ENCODE results near the gene TOR1B.
"Not testable (repeated sequence)": the region's sequence is repeated elsewhere in the genome, so short reads cannot be mapped to it uniquely, and the experiment has no call there.

The TOR1B gene, protein sequence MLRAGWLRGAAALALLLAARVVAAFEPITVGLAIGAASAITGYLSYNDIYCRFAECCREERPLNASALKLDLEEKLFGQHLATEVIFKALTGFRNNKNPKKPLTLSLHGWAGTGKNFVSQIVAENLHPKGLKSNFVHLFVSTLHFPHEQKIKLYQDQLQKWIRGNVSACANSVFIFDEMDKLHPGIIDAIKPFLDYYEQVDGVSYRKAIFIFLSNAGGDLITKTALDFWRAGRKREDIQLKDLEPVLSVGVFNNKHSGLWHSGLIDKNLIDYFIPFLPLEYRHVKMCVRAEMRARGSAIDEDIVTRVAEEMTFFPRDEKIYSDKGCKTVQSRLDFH

GRCh38 chr9:129802833-129803675 is at the start of gene TOR1B:
Gene TOR1B, plus strand, starts transcription at chr9:129803184. Its CDS starts 29 bp downstream, at chr9:129803213.
- peak; percentile 55 to 89 for DNase-seq

DNA sequence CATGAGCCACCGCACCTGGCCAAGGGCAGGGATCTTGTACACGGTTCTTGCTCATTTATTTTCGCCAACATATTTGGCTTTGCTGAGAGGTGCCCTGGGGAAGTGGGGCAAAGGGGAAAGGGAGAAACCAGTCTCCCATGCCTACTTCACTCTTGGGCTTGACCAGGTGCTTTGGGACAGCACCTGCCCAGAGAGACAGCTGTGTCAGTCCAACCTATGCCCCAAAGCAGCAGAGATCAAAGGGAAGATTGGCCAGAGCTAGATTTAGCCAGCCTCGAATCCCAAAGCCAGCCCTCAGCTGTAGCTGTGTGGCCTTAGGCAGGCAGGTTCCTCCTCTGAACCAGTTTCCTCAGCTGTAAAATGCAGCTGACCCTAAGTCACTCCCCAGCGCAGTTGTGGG is 47.8 kb upstream of the TOR1B start:
- DNase-seq: no peak

DNA sequence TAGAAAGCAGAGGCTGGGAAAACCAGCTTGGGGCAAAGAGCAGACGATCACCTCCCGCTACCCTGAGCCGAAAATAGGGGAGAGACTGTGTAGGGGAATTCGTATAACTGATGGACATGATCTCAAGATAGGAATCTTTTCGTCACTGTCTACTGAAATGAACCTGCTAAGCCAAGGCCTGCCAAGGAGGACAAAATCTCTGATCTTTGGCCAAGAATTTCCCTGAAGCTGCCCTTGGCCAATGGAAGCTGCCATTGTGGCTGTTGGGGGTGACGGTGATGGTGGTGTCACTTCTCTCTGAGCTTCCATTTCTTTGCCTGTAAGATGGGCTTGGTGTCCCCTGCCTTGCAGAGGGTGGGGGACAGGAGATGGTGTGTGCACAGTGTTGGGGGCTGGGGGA is 46.8 kb upstream of the TOR1B start:
- no peak for DNase-seq

- no peak for DNase-seq
These were observed 45.9 kb upstream of the TOR1B start for GRCh38 chr9:129757045-129757444.

DNA sequence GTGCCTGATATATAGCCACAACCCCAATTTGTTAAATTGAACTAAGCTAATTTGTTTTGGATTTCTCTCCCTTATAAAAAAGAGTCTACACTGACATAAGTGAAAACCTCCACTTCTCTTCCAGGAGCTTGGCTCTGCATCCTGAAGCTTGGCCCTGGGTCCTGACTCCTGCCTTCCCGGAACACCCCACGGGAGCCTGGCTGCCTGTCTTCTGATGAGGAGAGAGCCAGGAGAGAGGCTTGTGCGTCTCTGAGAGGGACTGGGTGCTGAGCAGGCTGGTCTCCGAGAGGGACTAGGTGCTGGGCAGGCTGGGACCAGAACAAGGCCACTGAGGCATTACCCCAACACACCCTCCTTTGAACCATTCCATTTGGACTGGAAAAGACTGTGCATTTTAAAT is 43.7 kb upstream of the TOR1B start:
- DNase-seq: no peak

DNA sequence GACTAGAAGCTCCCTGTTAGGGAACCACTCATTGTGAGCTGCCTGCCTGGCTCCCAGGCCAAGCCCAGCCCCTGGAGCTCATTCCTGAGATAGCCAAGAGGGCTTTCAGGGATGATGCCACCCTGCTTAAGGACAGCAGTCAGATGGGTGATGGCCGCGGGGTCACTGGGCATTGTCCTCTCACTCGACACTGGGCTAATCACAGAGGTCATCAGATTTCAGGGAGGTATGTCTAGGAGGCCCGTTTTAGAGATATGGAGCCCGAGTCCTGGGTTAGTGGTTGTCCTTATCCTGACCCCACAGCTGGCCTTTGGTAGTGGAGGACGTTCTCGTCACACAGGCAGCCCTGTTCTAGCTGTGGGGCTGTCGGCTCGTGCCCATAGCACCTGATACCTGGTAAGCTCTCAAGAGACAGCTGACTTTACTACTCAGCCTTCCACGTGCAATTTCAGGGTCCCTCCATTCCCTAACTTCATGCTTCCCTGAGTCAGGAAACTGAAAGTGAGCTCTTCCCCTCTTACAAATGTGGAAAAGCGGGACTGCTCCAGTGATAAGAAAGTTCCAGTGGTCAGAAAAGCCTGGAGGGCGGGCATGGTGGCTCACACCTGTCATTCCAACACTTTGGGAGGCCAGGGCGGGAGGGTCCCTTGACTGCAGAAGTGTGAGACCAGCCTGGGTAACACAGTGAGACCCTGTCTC is 43.0 kb upstream of the TOR1B start:
- DNase-seq: no peak

- not testable (repeated sequence) for DNase-seq
These were observed 42.2 kb upstream of the TOR1B start for GRCh38 chr9:129760784-129761183.

GRCh38 chr9:129761293-129761900 is 41.6 kb upstream of the TOR1B start:
- no peak for DNase-seq

- no peak for DNase-seq
These were observed 41.0 kb upstream of the TOR1B start for GRCh38 chr9:129761901-129762369.

GRCh38 chr9:129762370-129762984 is 40.5 kb upstream of the TOR1B start:
- DNase-seq: not testable (repeated sequence)

GRCh38 chr9:129762985-129763926 is 39.7 kb upstream of the TOR1B start:
- no peak for DNase-seq

GRCh38 chr9:129765764-129766317 is 37.1 kb upstream of the TOR1B start:
- no peak for DNase-seq

DNA sequence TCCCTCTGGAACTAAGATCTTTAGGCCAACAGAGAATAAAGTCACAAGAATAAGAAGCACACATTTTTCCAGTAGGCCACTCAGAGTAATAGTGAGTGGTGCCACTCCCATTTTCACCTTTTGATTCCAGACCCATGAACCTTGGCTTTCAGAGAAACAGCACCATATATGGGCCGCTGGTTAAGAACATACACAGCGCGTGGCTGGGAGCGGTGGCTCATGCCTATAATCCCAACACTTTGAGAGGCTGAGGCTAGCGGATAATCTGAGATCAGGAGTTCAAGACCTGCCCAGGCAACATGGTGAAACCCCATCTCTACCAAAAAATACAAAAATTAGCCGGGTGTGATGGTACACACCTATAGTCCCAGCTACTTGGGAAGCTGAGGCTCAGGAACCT is 34.5 kb upstream of the TOR1B start:
- no peak for DNase-seq

GRCh38 chr9:129769669-129770068 is 33.3 kb upstream of the TOR1B start:
- DNase-seq: no peak

GRCh38 chr9:129770741-129771140 is 32.2 kb upstream of the TOR1B start:
- DNase-seq: no peak

- DNase-seq: no peak
These were observed 29.5 kb upstream of the TOR1B start for GRCh38 chr9:129773262-129774048.

DNA sequence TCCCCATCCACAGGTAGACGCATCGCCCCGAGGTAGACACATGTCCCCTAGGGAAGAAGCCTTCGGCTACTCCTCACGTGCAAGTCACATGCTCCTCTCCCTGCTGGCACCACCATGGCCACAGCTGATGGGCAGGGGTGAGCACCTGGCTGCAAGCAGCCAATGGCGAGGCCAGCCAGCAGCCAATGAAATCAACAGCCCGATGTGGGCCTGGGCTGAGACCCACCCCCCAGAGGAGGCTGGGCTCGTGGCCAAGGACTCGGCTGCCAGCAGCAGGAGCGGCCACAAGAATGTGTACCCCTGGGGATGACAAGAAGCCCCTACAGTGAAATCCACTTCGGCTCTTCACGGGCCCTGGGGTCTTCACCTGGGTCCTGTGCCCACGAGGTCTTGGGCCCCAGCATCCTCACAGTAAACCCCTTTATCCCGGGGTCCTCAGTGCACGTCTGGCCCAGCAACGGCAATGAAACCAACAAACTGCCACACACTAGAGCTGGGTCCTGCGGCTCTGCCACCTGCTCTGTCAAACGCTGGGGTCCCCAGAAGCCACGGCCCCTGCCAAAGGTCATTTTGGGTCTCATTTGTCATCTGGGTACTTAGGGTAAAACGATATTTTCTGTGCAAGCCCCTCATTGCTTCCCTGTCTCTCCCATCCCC is 28.1 kb upstream of the TOR1B start:
- DNase-seq: no peak

DNA sequence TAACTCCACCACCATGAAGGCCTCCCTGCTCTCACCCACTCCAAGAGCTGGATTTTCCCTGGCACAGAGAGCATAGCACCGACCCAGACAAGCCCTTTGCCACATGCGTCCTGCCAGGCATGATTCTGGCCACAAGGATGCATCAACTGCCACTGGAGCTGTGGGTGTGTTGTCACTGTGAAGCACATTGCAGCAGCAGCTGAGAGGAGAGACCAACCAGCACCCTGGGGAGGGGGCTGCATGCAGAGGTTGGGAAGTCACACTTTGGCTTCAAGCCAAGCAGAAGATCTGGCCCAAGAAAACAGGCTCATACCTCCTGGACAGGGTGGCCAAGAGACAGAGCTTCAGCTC is 27.6 kb upstream of the TOR1B start:
- no peak for DNase-seq

DNA sequence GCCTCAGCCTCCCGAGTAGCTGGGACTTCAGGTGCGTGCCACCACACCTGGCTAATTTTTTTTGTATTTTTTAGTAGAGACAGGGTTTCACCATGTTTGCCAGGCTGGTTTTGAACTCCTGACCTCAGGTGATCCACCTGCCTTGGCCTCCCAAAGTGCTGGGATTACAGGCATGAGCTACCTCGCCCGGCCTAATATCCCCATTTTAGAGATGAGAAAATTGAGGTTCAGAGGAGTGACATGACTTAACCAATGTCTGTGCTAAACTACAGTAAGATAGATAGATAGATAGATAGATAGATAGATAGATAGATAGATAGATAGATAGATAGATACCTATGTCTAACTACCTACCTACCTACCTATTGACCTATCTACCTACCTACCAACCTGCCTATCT is 26.9 kb upstream of the TOR1B start:
- not testable (repeated sequence) for DNase-seq

DNA sequence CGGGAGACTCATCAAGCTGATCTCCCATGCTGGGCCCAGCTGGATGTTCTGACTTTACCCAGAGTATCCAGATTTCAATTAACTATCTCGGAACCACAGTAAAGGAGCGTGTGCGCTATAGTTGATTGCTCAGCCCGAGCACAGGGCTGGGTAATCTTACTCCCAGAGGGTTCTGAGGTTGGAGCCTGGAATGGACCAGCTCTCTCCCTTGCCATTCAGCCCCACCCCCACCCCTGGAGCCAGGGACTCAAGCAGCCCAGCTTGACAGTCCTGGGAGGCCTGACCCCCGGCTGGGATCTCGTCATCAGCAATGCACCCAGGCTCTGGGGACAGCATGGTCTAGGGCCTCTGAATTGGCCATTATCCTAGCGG is 26.4 kb upstream of the TOR1B start:
- DNase-seq: no peak
